ENCODE data around the gene NLRP9. TPM values are rescaled to one million over a fixed set of nuclear protein-coding genes. Genes with fewer than 3 reads are reported as not detected.
A peak's percentile ranks its signal among the peaks of the same experiment; 100 is the strongest.

NLRP9 gene
- total and polyA plus RNA-seq, 2 of the 8 experiments (the other 6 are each of a cell fraction or from before 2014, with no cell fraction given): not detected

DNA sequence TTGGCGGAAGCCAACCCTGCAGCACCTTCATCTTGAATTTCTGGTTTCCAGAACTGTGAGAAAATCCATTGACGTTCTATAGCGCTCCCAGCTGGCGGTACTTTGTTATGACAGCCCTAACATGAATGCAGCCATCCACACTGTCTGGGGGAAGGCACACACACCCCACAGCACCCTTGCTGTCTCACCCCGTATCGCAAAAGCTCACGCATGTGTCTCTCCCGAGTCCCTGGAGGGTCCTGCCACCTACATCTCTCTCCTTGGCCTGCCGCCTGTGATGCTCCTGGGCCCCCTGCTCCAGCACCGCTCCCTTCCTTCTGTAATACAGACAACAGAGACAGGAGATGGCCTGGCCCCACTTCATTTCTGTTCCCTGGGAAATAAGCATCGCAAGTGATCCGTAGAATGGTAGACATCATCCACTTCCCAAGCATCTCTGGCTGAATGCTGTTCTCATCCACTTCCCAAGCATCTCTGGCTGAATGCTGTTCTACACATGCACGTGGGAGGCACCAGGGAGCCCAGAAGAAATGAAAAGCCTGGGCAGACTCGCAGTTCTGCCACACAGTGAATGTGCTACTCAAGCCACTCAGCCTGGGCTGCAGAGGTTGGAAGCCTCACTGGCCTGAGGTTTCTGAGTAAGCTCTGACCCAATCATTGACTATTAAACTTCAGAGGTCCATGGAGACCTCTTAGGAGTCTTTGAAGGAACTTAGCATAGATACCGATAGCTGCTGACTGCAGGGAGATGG is 33.5 kb downstream of the NLRP9 start:
- Histone ChIP-seq H3K27me3 (replicated peaks in 1 of 4; ENCODE audit: control insufficient read depth in 3 of 4, extremely low read depth in 1 of 4, insufficient read depth in 3 of 4, low read length in 3 of 4) (no peaks in the 10 kb centered on the region), H3K9me3 (ENCODE audit: insufficient read depth in 2 of 2, low read depth in 1 of 2, low read length in 1 of 2) (peaks cover 16 to 29% of the 10 kb centered on the region in 2 experiments; a peak in 3 of 4 replicates), H3K18ac (ENCODE audit: extremely low read depth, low read length) (no peak overlapping the region), H4K5ac (ENCODE audit: insufficient read length, low read depth, low read length) (no peak overlapping the region), H2BK120ac (replicated peaks; ENCODE audit: low read depth, low read length) (no peak overlapping the region), H3K79me2 (ENCODE audit: control insufficient read depth in 1 of 2, insufficient read depth in 2 of 2, low read length in 2 of 2) (no peaks in the 10 kb centered on the region), H4K91ac (replicated peaks; ENCODE audit: insufficient read length, low read length) (no peak overlapping the region), H3K23me2 (ENCODE audit: low read depth, low read length) (no peaks in the 10 kb centered on the region), H4K8ac (ENCODE audit: extremely low read depth, insufficient read depth, low read length) (no peak overlapping the region), H3K27ac (ENCODE audit: low read depth, low read length) (no peak overlapping the region), H2BK15ac (ENCODE audit: low read length) (no peak overlapping the region), H2AFZ (ENCODE audit: low read length) (no peak overlapping the region), H3K14ac (ENCODE audit: insufficient read length) (no peak overlapping the region), H3K4me1 (replicated peaks in 1 of 4; ENCODE audit: control insufficient read depth in 3 of 4, insufficient read depth in 4 of 4, low read length in 3 of 4) (no peaks in the 10 kb centered on the region; a peak in 1 of 7 replicates), H2BK12ac (ENCODE audit: low read depth, low read length) (no peak overlapping the region), H3K56ac (replicated peaks; ENCODE audit: insufficient read length, low read depth, low read length) (no peak overlapping the region), H3K36me3 (ENCODE audit: control insufficient read depth in 2 of 4, insufficient read depth in 4 of 4, low read length in 3 of 4) (peaks cover 0 to 8% (median 0%) of the 10 kb centered on the region in 4 experiments; a peak in 1 of 8 replicates), H3K79me1 (ENCODE audit: low read depth, low read length) (no peaks in the 10 kb centered on the region), H3K4me2 (ENCODE audit: insufficient read depth in 1 of 2, low read depth in 2 of 2, low read length in 2 of 2) (no peak overlapping the region), H3K9ac (replicated peaks in 1 of 4; ENCODE audit: extremely low read depth in 1 of 4, low read depth in 3 of 4, low read length in 3 of 4) (no peak overlapping the region), H3K4ac (replicated peaks; ENCODE audit: insufficient read length, low read depth, low read length) (no peak overlapping the region), H2AK5ac (ENCODE audit: low read depth, low read length) (no peak overlapping the region), H4K20me1 (replicated peaks in 1 of 2; ENCODE audit: control insufficient read depth in 1 of 2, insufficient read depth in 2 of 2, low read length in 2 of 2) (no peaks in the 10 kb centered on the region), H2BK20ac (ENCODE audit: low read length) (no peak overlapping the region), H3K23ac (ENCODE audit: insufficient read length) (no peak overlapping the region), H3K4me3 (ENCODE audit: extremely low read depth in 1 of 4, insufficient read depth in 2 of 4, low read depth in 3 of 4, low read length in 4 of 4) (no peak overlapping the region), H2BK5ac (ENCODE audit: low read depth, low read length) (no peak overlapping the region)
- TF ChIP-seq, protein P1, sequence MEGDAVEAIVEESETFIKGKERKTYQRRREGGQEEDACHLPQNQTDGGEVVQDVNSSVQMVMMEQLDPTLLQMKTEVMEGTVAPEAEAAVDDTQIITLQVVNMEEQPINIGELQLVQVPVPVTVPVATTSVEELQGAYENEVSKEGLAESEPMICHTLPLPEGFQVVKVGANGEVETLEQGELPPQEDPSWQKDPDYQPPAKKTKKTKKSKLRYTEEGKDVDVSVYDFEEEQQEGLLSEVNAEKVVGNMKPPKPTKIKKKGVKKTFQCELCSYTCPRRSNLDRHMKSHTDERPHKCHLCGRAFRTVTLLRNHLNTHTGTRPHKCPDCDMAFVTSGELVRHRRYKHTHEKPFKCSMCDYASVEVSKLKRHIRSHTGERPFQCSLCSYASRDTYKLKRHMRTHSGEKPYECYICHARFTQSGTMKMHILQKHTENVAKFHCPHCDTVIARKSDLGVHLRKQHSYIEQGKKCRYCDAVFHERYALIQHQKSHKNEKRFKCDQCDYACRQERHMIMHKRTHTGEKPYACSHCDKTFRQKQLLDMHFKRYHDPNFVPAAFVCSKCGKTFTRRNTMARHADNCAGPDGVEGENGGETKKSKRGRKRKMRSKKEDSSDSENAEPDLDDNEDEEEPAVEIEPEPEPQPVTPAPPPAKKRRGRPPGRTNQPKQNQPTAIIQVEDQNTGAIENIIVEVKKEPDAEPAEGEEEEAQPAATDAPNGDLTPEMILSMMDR (IDR thresholded peaks at IDR 0.05; ENCODE audit: control extremely low read depth in 1 of 3, insufficient read depth in 1 of 3, low read depth in 1 of 3, low read length in 3 of 3): peak; percentile 2 to 35 (median 17); a peak in 3 of 4 replicates
- no peak for TF ChIP-seq SAP30 (IDR thresholded peaks at IDR 0.05; ENCODE audit: insufficient read depth, insufficient replicate concordance, low read length)
- no peak for FAIRE-seq
- CTCF ChIA-PET (ENCODE audit: partially characterized antibody): interaction anchor here (0.6 to 2.3 kb wide), 5 partner anchors 10 to 362 kb away, joined by 3 to 12 read pairs (median 5); no protein-coding TSS in a partner anchor
- DNase-seq (ENCODE audit: low read depth in 1 of 2, low spot score in 2 of 2): no peak
- POLR2A ChIA-PET (ENCODE audit: partially characterized antibody): no interaction called here
- 93% methylated on average over 15 of the region's 15 CpGs; no CpG with 5 or more reads in 1 of the 2 experiments for WGBS, 2 experiments (ENCODE audit: extremely low coverage in 1 of 2, insufficient coverage in 1 of 2, insufficient read length in 1 of 2, insufficient replicate concordance in 2 of 2, low coverage in 1 of 2, low lambda C conversion rate in 2 of 2, missing lambda C conversion rate in 1 of 2)

Measured in H1 (cell line).